ENCODE data around the gene RNF145.

The RNF145 gene

GRCh38 chr5:159209438-159210209 lies at the start of gene RNF145:
Gene RNF145, minus strand, starts transcription at chr5:159209553. Its CDS starts 5,936 bp downstream, at chr5:159203617.
- H3K9me3 Mint-ChIP-seq, result no peaks in the 10 kb centered on the region

GRCh38 chr5:159258361-159258760 lies 49.0 kb upstream of the RNF145 start:
- Mint-ChIP-seq H3K9me3 (no peaks in the 10 kb centered on the region), H3K36me3 (ENCODE audit: low read depth) (no peaks in the 10 kb centered on the region), H3K27ac (no peak overlapping the region), H3K4me1 (peaks cover 5% of the 10 kb centered on the region), H3K27me3 (ENCODE audit: low read depth) (peaks cover 36% of the 10 kb centered on the region), H3K4me3 (no peak overlapping the region)
- no peak for TF ChIP-seq CTCF (IDR thresholded peaks at IDR 0.05; ENCODE audit: unreplicated experiment in 3 of 3)

More at GRCh38 chr5:159209438-159210209, at the start of gene RNF145:
- H3K4me1 Mint-ChIP-seq, result peaks cover 40% of the 10 kb centered on the region
- no peaks in the 10 kb centered on the region for H3K36me3 Mint-ChIP-seq (ENCODE audit: low read depth)
- H3K27ac Mint-ChIP-seq, result peak within 1 kb of the TSS; percentile 98 to 99 (median 98)
- peak within 1 kb of the TSS; percentile 93 to 97 (median 95) for H3K4me3 Mint-ChIP-seq
- TF ChIP-seq CTCF (IDR thresholded peaks at IDR 0.05; ENCODE audit: unreplicated experiment in 3 of 3), result no peak
- no peaks in the 10 kb centered on the region for H3K27me3 Mint-ChIP-seq (ENCODE audit: low read depth)

DNA sequence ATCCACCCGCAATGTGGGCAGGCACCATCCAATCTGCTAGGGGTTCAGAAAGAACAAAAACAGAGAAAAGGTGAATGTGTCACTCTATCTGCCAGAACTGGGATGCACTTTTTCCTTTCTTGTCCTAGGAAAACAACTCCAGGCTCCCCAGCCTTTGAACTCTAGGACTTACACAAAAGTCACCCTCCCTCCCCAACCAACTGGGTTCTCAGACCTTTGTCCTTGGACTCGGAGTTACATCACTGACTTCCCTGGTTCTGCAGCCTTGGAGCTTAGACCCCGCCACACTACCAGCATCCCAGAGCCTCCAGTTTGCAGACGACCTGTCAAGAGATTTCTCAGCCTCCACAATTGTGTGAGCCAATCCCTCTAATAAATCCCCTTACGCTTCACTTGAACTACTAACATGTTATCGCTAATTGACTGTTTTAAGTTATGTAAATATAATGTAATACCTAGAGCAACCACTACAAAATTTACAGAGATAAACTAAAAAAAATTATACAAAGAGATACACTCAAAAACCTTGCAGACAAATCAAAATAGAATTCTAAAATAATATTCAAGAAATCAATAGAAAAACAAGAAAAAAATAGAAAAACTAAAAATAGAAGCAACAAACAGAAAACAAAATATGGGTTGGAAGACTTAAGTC lies 48.4 kb upstream of the RNF145 start:
- peak in 1 of 3 experiments; percentile 14 for TF ChIP-seq CTCF (IDR thresholded peaks at IDR 0.05; ENCODE audit: unreplicated experiment in 3 of 3)
- Mint-ChIP-seq H3K4me1 (peaks cover 3% of the 10 kb centered on the region), H3K27me3 (ENCODE audit: low read depth) (peaks cover 36% of the 10 kb centered on the region), H3K27ac (no peak overlapping the region), H3K36me3 (ENCODE audit: low read depth) (no peaks in the 10 kb centered on the region), H3K9me3 (no peaks in the 10 kb centered on the region), H3K4me3 (no peak overlapping the region)

GRCh38 chr5:159257007-159257406 lies 47.7 kb upstream of the RNF145 start:
- no peak for TF ChIP-seq CTCF (IDR thresholded peaks at IDR 0.05; ENCODE audit: unreplicated experiment in 3 of 3)
- Mint-ChIP-seq H3K4me1 (no peaks in the 10 kb centered on the region), H3K27me3 (ENCODE audit: low read depth) (peaks cover 40% of the 10 kb centered on the region), H3K4me3 (no peak overlapping the region), H3K9me3 (no peaks in the 10 kb centered on the region), H3K36me3 (ENCODE audit: low read depth) (no peaks in the 10 kb centered on the region), H3K27ac (no peak overlapping the region)

- TF ChIP-seq CTCF (IDR thresholded peaks at IDR 0.05; ENCODE audit: unreplicated experiment in 3 of 3), result no peak
- Mint-ChIP-seq H3K4me1 (no peaks in the 10 kb centered on the region), H3K27me3 (ENCODE audit: low read depth) (peaks cover 52% of the 10 kb centered on the region), H3K4me3 (no peak overlapping the region), H3K36me3 (ENCODE audit: low read depth) (no peaks in the 10 kb centered on the region), H3K9me3 (no peaks in the 10 kb centered on the region), H3K27ac (no peak overlapping the region)
Observed at GRCh38 chr5:159252195-159252594, 42.8 kb upstream of the RNF145 start.

All from nephron (organoid).